Fibroblast of pulmonary artery (primary cell): Measurements from ENCODE around the gene WNT7B.

Experiments
- DNase-seq: peaks from one replicate; pipeline ENCODE4 v3.0.0-alpha.2; 2010; ENCODE audit warnings: low read depth
- H3K4me3 ChIP-seq: replicated peaks from 2 replicates; pipeline ENCODE4 v1.5.1; 2011; ENCODE audit warnings: low read depth, mild to moderate bottlenecking, control low read depth, low read length, moderate library complexity
- TF ChIP-seq, protein P1 (sequence below): IDR thresholded peaks from 2 replicates; pipeline ENCODE4 v1.5.1; 2011; ENCODE audit warnings: mild to moderate bottlenecking, control low read depth, low read length, inconsistent platforms; ENCODE audit errors: missing control alignments

Gene WNT7B

DNA sequence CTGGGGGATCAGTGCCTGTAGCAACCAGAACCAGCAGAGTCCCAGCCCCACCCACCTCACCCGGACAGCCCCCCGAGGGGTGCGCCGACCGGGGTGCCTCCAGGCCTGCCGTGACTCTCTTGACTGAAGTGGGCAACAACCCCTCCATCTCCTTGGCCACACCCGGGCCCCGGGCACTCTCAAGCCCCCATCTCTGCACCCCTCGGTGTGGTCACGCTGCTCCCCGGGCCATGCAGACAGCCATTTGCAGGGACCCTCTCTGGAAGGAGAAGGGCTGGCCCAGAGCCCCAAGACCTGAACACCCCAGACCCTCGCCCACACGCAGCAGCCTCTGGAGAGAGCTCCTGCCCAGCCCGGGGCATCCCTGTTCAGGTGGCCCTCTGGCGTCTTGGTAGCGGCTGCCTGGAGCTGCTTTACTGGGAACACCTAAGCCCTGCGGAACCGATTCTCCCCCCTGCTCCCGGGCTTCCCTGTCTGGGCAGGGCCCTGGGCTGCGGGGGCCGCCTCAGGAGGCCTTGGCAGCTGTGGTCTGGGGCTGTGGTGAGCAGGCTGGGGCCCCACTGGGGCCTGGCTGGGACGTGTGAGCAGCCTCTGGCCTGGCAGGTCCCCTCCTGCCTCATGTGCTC, 84.9 kb downstream of the WNT7B start:
- no peak overlapping the region for H3K4me3 ChIP-seq
- TF ChIP-seq, protein P1, sequence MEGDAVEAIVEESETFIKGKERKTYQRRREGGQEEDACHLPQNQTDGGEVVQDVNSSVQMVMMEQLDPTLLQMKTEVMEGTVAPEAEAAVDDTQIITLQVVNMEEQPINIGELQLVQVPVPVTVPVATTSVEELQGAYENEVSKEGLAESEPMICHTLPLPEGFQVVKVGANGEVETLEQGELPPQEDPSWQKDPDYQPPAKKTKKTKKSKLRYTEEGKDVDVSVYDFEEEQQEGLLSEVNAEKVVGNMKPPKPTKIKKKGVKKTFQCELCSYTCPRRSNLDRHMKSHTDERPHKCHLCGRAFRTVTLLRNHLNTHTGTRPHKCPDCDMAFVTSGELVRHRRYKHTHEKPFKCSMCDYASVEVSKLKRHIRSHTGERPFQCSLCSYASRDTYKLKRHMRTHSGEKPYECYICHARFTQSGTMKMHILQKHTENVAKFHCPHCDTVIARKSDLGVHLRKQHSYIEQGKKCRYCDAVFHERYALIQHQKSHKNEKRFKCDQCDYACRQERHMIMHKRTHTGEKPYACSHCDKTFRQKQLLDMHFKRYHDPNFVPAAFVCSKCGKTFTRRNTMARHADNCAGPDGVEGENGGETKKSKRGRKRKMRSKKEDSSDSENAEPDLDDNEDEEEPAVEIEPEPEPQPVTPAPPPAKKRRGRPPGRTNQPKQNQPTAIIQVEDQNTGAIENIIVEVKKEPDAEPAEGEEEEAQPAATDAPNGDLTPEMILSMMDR = no peak
- no peak for DNase-seq

DNA sequence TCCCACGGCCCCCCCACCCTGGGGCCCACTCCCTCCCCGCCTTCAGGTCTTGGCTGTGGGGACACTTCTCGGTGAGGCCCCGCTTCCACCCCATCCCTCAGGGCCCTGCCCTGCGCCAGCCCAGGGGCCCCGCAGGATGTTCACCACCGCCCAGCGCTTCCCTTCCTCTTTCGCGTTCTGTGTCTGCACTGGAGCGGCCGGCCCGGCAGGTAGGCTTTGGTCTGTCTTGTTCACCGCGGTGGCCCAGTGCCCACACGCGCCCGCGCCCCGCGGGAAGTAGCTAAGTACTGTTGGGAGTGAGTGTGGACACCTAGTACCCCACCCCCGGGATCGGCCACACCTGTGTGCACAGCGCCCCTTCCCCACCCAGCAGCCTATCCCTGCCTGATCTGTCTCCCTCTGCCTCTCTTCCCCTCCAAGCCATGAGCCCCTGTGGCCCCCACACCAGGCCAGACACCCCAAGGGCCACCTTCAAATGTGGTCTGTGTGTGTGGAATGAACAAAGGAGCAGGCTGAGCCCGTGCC, 85.4 kb downstream of the WNT7B start:
- no peak for DNase-seq
- no peak overlapping the region for H3K4me3 ChIP-seq
- TF ChIP-seq, protein P1 = no peak

DNA sequence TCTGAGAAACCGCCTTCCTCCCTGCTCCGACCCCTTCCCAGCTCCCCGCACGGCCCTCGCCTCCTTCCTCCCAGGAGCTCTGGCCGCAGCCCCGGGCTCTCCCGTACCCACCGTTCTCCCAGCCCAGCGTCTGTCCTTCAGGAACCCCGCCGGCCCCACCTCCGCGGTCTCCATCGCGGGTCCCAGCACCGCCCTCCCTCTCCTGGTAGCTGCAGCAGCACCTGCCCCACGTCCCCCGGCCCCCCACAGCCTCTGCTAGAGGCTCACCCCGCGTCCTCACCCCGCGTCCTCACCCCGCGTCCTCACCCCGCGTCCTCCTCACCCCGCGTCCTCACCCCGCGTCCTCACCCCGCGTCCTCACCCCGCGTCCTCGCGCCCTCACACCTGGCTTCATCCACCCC, 85.9 kb downstream of the WNT7B start:
- TF ChIP-seq, protein P1 = no peak
- no peak overlapping the region for H3K4me3 ChIP-seq
- no peak for DNase-seq

DNA sequence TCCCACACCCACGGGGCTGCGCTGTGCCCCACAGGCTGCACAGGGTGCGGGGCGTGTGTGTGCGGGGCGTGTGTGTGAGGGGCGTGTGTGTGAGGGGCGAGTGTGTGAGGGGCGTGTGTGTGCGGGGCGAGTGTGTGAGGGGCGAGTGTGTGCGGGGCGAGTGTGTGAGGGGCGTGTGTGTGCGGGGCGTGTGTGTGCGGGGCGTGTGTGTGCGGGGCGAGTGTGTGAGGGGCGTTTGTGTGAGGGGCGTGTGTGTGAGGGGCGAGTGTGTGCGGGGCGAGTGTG, 86.7 kb downstream of the WNT7B start:
- TF ChIP-seq, protein P1 = no peak
- H3K4me3 ChIP-seq = no peak overlapping the region
- no peak for DNase-seq

DNA sequence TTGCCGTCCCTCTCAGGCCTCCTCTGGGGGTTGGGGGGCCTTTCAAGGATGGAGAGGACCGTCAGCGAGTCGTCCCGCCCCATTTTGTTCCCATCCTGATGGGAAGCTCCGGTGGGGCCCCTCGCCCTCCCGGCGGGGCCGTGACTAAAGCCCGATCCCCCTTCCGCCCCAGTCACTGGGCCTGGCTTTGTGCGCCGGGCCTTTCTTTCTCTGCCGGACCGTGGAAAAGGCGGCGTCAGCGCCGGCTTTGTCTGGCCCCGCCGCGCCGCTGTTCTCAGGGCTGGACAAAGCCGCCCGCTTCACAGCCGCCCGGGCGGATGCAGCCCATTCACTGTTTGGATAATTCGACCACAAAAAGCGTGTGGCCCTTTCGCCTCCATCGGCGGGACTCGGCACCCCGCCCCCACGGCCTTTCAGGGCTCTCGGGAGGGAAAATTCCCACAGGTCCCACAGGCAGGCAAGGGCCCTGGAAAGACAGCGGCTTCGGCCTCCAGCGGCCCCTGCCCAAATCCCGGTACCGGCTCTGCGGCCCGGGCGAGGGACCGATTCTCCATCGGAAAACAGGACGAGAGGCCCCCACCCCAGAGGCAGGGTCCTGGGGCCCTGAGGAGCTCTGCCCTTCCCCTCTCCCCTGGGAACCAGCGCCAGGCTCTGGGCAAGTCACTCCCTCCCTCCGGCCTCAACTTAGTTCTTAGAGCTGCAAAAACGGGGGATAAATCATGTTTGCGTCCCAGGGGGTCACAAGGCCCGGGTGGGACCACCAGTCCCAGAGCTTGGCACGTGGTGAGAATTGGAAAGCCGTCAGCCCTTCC, 87.2 kb downstream of the WNT7B start:
- no peak overlapping the region for H3K4me3 ChIP-seq
- no peak for DNase-seq
- TF ChIP-seq, protein P1 = no peak

DNA sequence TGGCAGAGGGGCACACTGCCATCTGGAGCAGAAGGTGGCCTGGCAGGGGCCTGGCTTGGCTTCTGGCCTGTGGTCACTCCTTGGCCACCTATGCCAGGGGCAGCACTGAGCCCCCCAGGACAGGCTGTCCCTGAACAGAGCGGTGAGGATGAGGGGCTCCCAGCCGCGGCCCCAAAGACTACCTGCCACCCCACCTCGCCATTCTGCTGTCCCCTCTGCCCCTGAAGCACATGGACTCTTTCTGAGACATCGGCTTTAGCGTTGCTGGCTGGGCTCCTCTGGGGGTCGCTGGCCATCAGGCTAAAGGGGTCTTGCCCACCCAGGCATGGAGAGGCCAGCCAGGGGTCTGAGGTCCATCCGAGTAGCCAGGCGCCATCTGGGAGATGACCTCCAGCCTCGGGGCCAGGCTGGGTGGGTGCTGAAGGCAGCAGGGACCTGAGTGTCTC, 87.8 kb downstream of the WNT7B start:
- no peak overlapping the region for H3K4me3 ChIP-seq
- TF ChIP-seq, protein P1 = no peak
- DNase-seq = no peak
